ENCODE measurements around the gene SBF1. TPM values are rescaled to one million over a fixed set of nuclear protein-coding genes. Genes with fewer than 3 reads are reported as not detected.
A peak's percentile ranks its signal among the peaks of the same experiment; 100 is the strongest.

SBF1 gene
- total and polyA plus RNA-seq, 2 donors (not counting 1 experiment from before 2014, with no cell fraction given): 110 to 254 TPM

DNA sequence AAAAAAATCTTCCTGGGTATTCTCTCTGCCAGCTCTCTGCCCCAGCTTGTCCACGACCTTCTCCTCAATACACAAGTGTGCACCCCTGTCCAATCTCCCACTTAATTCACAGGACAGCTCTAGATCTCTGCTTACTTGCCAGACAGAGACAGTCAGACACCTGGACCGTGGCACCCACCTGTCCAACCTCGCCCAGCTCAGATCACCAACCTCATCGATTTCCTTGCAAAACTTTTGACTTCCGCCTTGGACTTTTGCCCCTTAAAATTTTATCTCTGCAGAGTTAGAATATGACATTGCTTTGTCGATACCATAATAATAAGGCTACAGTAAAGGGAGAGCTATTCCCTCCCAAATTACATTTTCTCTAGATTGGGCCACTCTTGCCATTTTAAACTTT, 22.3 kb upstream of the SBF1 start:
- Histone ChIP-seq H3K79me2 (ENCODE audit: control insufficient read depth, insufficient read depth, low read length) (no peaks in the 10 kb centered on the region), H2AFZ (ENCODE audit: insufficient read depth, low read depth, low read length, poor library complexity, severe bottlenecking) (no peak overlapping the region), H4K20me1 (ENCODE audit: control insufficient read depth, insufficient read depth, low read length, poor library complexity, severe bottlenecking) (no peaks in the 10 kb centered on the region), H3K27ac (ENCODE audit: low read length in 2 of 2) (no peak overlapping the region), H3K36me3 (replicated peaks in 1 of 2; ENCODE audit: control extremely low read depth in 1 of 2, control insufficient read depth in 1 of 2, extremely low read depth in 1 of 2, insufficient read depth in 2 of 2, low read length in 1 of 2) (peaks cover 0 to under 1% of the 10 kb centered on the region in 2 experiments), H3K4me2 (replicated peaks; ENCODE audit: low read depth, low read length, poor library complexity, severe bottlenecking) (no peak overlapping the region), H3K4me1 (ENCODE audit: control insufficient read depth in 2 of 2, insufficient read depth in 2 of 2, low read length in 2 of 2) (peaks cover 3 to 10% of the 10 kb centered on the region in 2 donors), H3K4me3 (ENCODE audit: control extremely low read depth in 1 of 5, extremely low read depth in 1 of 5, insufficient read depth in 1 of 5, low read depth in 2 of 5, low read length in 4 of 5) (no peak overlapping the region), H3K9me3 (ENCODE audit: control extremely low read depth in 1 of 3, control insufficient read depth in 2 of 3, insufficient read depth in 1 of 3, low read length in 2 of 3) (no peaks in the 10 kb centered on the region), H3K9ac (ENCODE audit: low read length) (no peak overlapping the region), H3K27me3 (replicated peaks in 1 of 4; ENCODE audit: control extremely low read depth in 1 of 4, control insufficient read depth in 3 of 4, insufficient read depth in 4 of 4, low read length in 3 of 4) (no peaks in the 10 kb centered on the region)
- no peaks in the 10 kb centered on the region for H3K27me3 Mint-ChIP-seq
- H3K27ac Mint-ChIP-seq: no peak overlapping the region
- no peak overlapping the region for H3K4me3 Mint-ChIP-seq
- peaks cover 4% of the 10 kb centered on the region for H3K4me1 Mint-ChIP-seq
- intact Hi-C loops (cut with micrococcal nuclease): no loop called here
- ChIA-PET POLR2A (interaction anchor here (1.2 kb wide), 1 partner anchor 25 kb away, joined by 3 read pairs; no protein-coding TSS in a partner anchor), CTCF (interaction anchor here (0.6 to 5.4 kb wide), 28 partner anchors 11 to 336 kb away, joined by 3 to 42 read pairs (median 8); partner anchors contain the start of genes HDAC10, LMF2, NCAPH2 and SCO2)
- TF ChIP-seq, protein P1, sequence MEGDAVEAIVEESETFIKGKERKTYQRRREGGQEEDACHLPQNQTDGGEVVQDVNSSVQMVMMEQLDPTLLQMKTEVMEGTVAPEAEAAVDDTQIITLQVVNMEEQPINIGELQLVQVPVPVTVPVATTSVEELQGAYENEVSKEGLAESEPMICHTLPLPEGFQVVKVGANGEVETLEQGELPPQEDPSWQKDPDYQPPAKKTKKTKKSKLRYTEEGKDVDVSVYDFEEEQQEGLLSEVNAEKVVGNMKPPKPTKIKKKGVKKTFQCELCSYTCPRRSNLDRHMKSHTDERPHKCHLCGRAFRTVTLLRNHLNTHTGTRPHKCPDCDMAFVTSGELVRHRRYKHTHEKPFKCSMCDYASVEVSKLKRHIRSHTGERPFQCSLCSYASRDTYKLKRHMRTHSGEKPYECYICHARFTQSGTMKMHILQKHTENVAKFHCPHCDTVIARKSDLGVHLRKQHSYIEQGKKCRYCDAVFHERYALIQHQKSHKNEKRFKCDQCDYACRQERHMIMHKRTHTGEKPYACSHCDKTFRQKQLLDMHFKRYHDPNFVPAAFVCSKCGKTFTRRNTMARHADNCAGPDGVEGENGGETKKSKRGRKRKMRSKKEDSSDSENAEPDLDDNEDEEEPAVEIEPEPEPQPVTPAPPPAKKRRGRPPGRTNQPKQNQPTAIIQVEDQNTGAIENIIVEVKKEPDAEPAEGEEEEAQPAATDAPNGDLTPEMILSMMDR (IDR thresholded peaks at IDR 0.05): no peak
- ATAC-seq (ENCODE audit: low read depth) (no peak), DNase-seq (no peak)
- no peaks in the 10 kb centered on the region for H3K9me3 Mint-ChIP-seq (ENCODE audit: insufficient read depth)
- WGBS (ENCODE audit: insufficient coverage): 96% methylated on average over 4 of the region's 6 CpGs

DNA sequence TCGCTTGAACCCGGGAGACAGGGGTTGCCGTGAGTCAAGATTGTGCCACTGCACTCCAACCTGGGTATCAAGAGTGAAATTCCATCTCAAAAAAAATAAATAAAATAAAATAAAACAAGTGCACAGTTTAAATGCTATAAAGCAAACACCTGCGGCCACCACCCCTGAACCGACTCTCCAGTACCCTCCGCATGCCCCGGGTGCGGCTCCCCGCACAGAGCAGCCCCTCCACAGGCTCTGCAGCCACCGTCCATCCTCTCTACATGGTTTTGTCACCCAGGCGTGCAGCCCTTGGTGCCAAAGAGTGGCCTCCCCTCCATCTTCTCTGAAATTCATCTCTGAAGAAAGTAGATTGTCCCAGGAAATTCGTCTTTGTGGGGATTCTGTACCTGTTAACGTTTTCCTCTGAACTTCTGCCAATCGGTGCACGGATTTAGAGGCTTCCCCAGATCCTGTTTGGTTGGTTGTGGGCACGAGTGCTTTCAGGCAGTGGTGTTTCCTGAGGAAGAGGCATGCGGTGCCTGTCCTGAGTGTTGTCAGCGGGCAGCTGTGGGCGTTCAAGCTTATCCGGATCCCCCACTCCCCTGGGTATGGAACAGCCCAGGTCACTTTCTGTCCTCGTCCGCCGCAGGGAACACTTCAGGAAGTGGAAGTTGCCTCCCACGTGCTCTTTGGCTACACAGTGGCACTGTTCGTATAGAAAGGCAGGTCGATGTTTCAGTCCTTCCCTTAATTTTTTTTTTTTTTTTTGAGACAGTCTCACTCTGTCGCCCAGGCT, 15.9 kb upstream of the SBF1 start:
- Histone ChIP-seq H3K4me1 (ENCODE audit: control insufficient read depth in 2 of 2, insufficient read depth in 2 of 2, low read length in 2 of 2) (peaks cover 7 to 8% of the 10 kb centered on the region in 2 donors), H2AFZ (ENCODE audit: insufficient read depth, low read depth, low read length, poor library complexity, severe bottlenecking) (peak overlapping the region; percentile 44)
- DNase-seq: peak; percentile 33

More for the DNA sequence above, 15.9 kb upstream of the SBF1 start:
- no peak overlapping the region for H3K27ac ChIP-seq (ENCODE audit: low read length in 2 of 2)
- H3K36me3 ChIP-seq (replicated peaks in 1 of 2; ENCODE audit: control extremely low read depth in 1 of 2, control insufficient read depth in 1 of 2, extremely low read depth in 1 of 2, insufficient read depth in 2 of 2, low read length in 1 of 2): no peaks in the 10 kb centered on the region
- H3K4me3 Mint-ChIP-seq: peak overlapping the region; percentile 60
- H3K9ac ChIP-seq (ENCODE audit: low read length): peak overlapping the region; percentile 19
- ChIA-PET POLR2A (no interaction called here), CTCF (interaction anchor here (0.7 to 0.9 kb wide), 2 partner anchors 9 to 74 kb away, joined by 4 to 7 read pairs; no protein-coding TSS in a partner anchor)
- no peaks in the 10 kb centered on the region for H3K9me3 Mint-ChIP-seq (ENCODE audit: insufficient read depth)
- H3K4me1 Mint-ChIP-seq: peaks cover 11% of the 10 kb centered on the region
- H3K4me2 ChIP-seq (replicated peaks; ENCODE audit: low read depth, low read length, poor library complexity, severe bottlenecking): peak overlapping the region; percentile 53
- no peaks in the 10 kb centered on the region for H3K27me3 Mint-ChIP-seq
- H3K27me3 ChIP-seq (replicated peaks in 1 of 4; ENCODE audit: control extremely low read depth in 1 of 4, control insufficient read depth in 3 of 4, insufficient read depth in 4 of 4, low read length in 3 of 4): no peaks in the 10 kb centered on the region
- no peaks in the 10 kb centered on the region for H3K9me3 ChIP-seq (ENCODE audit: control extremely low read depth in 1 of 3, control insufficient read depth in 2 of 3, insufficient read depth in 1 of 3, low read length in 2 of 3)
- ATAC-seq (ENCODE audit: low read depth): peak; percentile 31
- intact Hi-C loops (cut with micrococcal nuclease): no loop called here
- H3K79me2 ChIP-seq (ENCODE audit: control insufficient read depth, insufficient read depth, low read length): no peaks in the 10 kb centered on the region
- no peak overlapping the region for H3K4me3 ChIP-seq (ENCODE audit: control extremely low read depth in 1 of 5, extremely low read depth in 1 of 5, insufficient read depth in 1 of 5, low read depth in 2 of 5, low read length in 4 of 5)
- peak overlapping the region; percentile 63 for H3K27ac Mint-ChIP-seq
- 6% methylated on average over 18 of the region's 27 CpGs for WGBS (ENCODE audit: insufficient coverage)
- TF ChIP-seq EZH2 (IDR thresholded peaks at IDR 0.05; ENCODE audit: borderline replicate concordance, insufficient read depth, low read depth, low read length, poor library complexity, severe bottlenecking): no peak
- TF ChIP-seq, protein P1 (IDR thresholded peaks at IDR 0.05): no peak
- H4K20me1 ChIP-seq (ENCODE audit: control insufficient read depth, insufficient read depth, low read length, poor library complexity, severe bottlenecking): no peaks in the 10 kb centered on the region

Measured in B cell (primary cell).